Embryonic facial prominence (tissue), 1 donor: ENCODE results near the gene IFI30.
A peak's percentile ranks its signal among the peaks of the same experiment; 100 is the strongest.
"Not testable (repeated sequence)": the region's sequence is repeated elsewhere in the genome, so short reads cannot be mapped to it uniquely, and the experiment has no call there.

Experiments used
- DNase-seq: peaks from one replicate; pipeline ENCODE4 v3.0.0-alpha.2; 2016; ENCODE audit errors: extremely low spot score

The IFI30 gene

DNA sequence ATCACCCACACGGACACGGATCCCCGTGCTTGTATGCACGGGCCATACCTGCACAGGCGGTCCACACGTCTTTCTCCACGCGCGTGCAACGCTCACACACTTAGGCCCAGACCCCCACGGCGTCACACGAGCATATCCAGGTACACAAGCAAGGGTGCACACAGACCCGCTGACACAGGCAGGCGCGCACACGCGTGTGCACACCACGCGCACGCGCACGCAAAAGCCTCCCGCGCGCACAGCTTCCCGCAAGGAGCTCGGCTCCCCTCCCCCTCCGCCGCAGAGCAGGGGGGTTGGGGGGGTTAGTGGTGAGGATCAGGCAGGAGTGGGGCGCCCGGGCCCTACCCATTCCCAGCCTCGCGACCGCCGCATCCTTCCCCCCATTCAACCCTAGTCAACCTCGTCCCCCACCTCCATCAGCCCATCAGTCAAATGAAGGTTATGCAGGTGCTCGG lies 29.8 kb downstream of the IFI30 start:
- DNase-seq, result no peak

GRCh38 chr19:18203863-18204393 lies 30.3 kb downstream of the IFI30 start, which contains the start of gene RAB3A:
RAB3A (minus strand) TSS chr19:18204042; CDS start chr19:18202740, 1,302 bp downstream.
- peak; percentile 100 for DNase-seq

DNA sequence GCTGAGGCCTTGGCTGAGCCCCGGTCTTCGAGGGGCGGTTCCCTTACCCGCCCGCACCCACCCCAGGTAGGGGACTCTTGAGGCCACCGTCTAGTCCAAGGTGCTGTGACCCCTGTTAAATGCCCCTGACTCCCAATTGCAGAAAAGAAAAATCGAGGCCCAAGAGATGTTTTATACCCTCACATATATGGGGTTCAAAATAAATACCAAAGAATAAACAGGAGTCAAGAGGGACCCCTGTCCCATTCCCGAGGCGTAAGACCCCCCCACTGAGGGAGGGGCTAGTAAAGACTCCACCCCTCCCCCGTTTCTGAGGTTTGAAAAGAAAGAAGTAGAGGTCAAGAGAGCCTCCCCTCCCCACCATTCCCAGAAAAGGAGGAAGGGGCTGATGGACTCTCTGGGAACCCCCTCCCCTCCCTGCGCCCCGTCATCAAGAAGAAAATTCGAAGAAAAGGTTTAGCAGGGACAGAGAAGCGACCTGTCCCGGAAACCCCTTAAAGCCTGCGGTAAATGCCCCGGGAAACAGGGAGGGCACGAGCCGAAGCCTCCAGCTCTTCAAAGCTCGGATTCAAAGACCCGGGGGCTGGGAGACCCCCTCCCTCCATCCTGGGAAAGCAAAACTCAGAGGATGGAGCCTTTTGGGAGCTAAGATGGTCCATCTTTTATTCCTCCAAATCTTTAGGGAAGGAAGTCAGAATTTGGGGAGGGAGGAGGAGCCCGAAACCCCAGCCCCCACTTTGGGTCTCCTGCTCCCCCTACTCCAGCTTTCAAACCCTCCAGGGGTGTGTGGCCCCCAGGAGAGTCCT lies 31.0 kb downstream of the IFI30 start:
- peak; percentile 71 for DNase-seq

DNA sequence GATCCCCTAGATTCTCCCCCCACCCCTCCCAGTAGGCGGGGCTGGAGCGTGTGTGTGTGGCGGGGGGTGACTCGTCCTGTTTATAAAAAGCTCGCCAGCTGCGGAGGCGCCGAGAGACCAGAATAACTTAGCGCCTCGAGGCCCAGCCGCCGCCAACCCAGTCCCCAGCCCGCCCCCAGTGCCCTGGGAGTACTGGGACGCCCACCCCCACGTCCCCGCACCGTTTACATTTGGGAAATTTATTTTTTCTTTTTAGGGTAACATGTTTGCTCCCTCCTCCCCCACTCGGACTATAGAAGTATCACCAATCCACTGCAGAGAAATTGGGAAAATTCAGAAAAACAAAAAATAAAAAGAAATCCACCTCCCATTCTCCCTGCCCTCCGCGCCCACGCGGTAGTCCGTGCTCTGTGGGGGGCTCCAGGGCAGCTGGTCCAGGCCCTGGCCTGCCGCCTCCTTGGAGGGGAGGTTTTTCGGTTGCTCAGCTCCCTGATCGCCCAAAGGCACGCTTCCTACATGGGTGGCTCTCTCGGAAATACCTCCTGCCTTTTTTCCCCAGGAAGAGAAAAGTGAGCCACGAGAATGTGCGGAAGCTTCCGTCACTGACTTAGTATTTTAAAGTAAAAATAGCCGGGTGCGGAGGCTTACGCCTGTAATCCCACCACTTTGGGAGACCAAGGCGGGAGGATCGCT lies 31.7 kb downstream of the IFI30 start:
- DNase-seq, result peak; percentile 71

- DNase-seq, result no peak
These were observed 32.4 kb downstream of the IFI30 start for GRCh38 chr19:18206018-18206417.

GRCh38 chr19:18208098-18208951 lies 34.7 kb downstream of the IFI30 start:
- no peak for DNase-seq

- DNase-seq, result not testable (repeated sequence)
These were observed 36.3 kb downstream of the IFI30 start for GRCh38 chr19:18209912-18210311.

DNA sequence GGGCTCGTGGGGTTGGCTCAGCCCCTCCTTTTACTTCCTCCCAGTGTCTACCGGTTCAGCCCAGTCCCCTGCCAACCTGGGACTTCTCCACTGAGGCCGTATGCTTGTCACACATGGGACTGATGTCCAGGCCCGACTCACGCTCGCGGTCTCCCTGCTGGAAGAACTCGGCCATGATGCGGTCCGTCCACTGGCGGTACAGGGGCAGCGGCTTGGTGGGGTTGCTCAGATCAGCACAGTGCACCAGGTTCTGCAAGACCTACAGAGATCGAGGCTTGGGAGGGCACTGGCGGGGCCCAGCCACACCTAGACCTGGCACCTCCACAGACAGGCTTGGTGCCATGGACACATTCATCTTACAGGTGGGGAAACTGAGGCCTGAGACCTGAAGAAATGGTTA lies 38.1 kb downstream of the IFI30 start:
- DNase-seq, result no peak

DNA sequence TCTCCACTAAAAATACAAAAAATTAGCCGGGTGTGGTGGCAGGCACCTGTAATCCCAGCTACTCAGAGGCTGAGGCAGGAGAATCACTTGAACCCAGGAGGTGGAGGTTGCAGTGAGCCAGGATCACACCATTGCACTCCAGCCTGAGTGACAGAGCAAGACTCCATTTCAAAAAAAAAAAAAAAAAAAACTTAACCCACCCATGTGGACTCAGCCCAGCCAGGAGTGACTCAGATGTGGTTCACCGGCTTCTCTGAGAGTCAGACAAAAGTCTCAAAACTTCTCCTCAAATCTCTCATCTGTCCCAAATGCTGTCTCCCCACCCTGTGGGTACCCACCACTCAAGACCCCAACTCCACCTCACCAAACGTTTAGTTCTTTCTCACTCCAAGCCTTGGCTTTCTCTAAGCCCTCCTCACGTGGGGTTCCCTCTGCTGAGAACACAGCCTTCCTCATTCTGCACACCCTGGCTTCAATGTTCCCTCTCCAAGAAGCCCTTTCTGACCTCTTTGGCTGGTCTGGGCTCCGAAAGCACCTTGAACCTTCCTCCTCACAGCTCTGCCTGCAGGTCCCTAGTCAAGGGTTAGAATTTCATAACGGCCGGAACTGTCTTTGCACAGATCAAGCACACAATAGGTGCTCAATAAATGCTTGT lies 41.3 kb downstream of the IFI30 start:
- DNase-seq, result no peak

- DNase-seq, result no peak
These were observed 43.2 kb downstream of the IFI30 start for GRCh38 chr19:18216789-18217188.

DNA sequence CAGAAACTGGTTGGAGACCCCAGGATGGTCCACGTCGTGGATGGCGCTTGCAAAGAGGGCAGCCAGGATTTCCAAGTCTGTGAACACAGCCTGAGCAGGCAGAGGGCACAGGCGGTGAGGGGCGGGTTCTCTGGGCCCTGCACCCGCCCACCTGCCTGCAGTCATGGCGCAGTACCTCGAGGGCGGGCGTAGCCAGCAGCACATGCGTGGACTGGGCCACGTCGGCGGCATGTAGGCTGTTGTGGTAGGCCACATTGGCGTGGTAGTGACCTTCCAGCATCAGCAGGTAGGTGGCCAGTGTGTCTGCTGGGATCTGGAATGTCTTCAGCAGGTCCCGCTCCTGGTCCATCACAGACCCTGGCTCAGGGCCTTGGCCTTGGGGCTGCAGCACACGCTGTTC lies 44.5 kb downstream of the IFI30 start:
- DNase-seq, result no peak

DNA sequence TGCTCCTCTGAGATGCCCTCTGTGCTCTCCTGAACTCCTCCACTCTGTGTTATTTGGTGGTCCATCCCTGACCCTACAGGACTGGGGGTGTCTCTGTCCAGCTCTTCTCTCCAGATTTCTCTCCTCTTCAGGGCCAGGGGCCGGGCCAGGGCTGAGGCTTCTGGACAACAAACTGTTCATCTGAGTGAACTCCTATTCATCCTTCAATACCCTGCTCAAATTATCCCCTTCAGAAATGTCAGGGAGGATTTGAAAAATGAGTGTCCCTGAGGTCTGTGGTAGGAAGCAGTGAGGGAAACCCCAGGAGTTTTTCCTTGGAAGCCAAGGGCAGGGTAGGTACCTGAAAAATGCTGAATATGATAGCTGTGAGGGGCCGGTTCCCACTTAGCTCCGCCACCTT lies 45.0 kb downstream of the IFI30 start:
- DNase-seq, result no peak

- DNase-seq, result no peak
These were observed 46.5 kb downstream of the IFI30 start for GRCh38 chr19:18219911-18220631.

DNA sequence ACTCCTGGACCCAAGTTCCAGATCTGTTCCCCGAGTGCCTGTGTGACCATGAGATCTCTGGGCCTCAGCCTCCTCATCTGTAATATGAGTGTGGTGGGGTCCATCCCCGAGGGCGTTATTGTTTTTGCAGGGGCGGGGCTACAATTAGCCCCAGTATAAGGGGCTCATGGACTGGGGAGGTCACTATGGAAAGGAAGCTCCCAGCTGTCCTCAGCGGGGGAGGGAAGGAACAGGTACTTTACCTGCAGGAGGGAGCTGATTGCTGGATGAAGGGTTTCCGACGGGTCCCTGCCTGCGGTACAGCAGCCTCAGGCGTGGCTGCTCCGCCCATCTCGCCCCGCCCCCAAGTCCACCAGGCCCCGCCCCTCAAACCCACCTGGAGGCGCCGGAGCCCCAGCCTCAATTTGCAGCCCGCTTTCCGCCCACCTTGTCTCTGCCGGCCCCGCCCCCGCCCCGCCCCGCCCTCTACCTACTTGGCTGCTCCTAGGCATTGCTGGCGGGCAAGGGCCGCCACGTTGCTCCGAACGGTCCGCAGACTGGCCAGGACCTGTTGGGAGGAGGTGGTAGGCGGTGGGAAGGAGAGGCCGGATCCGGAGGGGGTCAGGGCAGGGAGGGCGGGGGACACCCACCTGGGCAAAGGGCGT lies 47.1 kb downstream of the IFI30 start:
- no peak for DNase-seq

- no peak for DNase-seq
These were observed 48.5 kb downstream of the IFI30 start for GRCh38 chr19:18221815-18222725.

DNA sequence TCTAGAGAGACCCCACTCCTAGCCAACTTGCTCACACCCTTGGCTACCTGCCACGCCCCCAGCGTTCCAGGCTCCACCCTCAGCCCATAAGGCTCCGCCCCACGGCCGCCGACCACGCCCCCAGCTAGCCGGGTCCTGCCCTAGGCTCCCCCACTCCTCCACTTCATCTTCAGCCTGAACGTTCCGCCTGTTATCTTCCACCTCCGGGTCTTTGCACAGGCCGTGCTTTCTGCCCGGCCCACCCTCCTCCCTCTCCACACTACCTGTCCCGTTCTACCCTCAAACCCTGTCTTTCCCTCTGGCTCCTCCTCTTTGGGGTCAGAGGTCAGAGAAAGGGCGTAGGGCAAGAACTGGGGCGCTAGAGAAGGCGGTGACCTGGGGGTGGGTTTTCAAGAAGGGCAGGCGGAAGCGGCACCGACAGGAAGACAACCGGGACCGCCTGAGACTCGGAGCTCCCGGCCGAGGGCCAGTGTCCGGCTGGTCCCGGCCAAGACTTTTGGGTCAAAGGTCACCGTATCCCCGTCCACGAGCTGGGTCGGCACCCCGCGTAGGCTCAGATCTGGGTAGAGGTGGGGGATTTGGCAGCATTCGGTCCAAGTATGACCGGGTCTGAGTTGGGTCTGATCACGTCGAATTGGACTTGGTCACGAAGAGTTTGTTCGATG lies 50.4 kb downstream of the IFI30 start:
- DNase-seq, result no peak

GRCh38 chr19:18224525-18225354 lies 51.1 kb downstream of the IFI30 start:
- peak; percentile 89 for DNase-seq

DNA sequence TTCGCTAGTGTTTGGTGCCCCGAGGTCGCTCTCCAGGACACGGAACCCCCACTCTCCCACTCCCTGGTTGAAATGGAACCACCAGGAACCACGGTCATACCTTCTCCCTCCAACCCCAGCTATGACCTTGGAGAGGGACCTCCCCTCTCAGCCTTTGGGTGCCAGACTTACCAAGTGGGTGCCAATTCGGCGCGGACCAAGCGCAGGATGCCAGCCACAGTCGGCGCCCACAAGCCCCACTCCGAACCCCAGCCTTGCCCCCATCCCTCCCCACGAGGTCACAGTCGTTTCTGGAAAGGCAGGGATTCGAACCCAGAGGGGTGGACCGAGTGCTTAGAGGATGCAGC lies 51.7 kb downstream of the IFI30 start:
- DNase-seq, result no peak
